PC-3 (cell line): Measurements from ENCODE around the gene ENO1. TPM values are rescaled to one million over a fixed set of nuclear protein-coding genes. Genes with fewer than 3 reads are reported as not detected.

Experiments
- ATAC-seq: fragments of 200-7000 bp; cut with Tn5 transposase; 2 replicates; pipeline ENCODE4 v1.9.1; 2020; ENCODE audit warnings: mild to moderate bottlenecking, moderate library complexity
- BruUV-seq: library from RNA; stranded (reverse); fragments of 400-500 nt; replicated peaks from 2 replicates; lab custom pipeline; 2021; lab: Mats Ljungman, UMichigan
- CTCF ChIA-PET: fragments of 300-600 bp; sonication (Branson Sonifier 250); formaldehyde crosslinking; loops from one replicate; lab custom pipeline; 2022; ENCODE audit warnings: antibody characterized with exemption; lab: Charles Lee
- POLR2A ChIA-PET: fragments of 300-600 bp; sonication (Branson Sonifier 250); formaldehyde crosslinking; loops from one replicate; lab custom pipeline; 2022; ENCODE audit warnings: antibody characterized with exemption; ENCODE audit not compliant: unreplicated experiment; lab: Charles Lee
- DNase-seq: peaks from one replicate; pipeline ENCODE4 v3.0.0-alpha.2; 2015
- H2AFZ ChIP-seq: fragments of 300-600 bp; sonication (generic); 2 replicates; pipeline ENCODE4 v1.6.0; 2016; ENCODE audit warnings: antibody characterized with exemption, low read length
- H3F3A ChIP-seq: fragments of 300-600 bp; sonication (generic); one replicate; pipeline ENCODE4 v1.6.0; 2017; ENCODE audit warnings: antibody characterized with exemption, low read length, control low read depth, mild to moderate bottlenecking; ENCODE audit not compliant: unreplicated experiment
- H3K27ac ChIP-seq: fragments of 300-600 bp; sonication (generic); 2 replicates; pipeline ENCODE4 v1.5.1; 2016; ENCODE audit warnings: mild to moderate bottlenecking, low read length
- H3K27me3 ChIP-seq: fragments of 300-600 bp; sonication (generic); 2 replicates; pipeline ENCODE4 v1.6.1; 2016; ENCODE audit warnings: low read length, mixed read lengths
- H3K36me3 ChIP-seq: fragments of 300-600 bp; sonication (generic); 2 replicates; pipeline ENCODE4 v1.6.1; 2016; ENCODE audit warnings: low read depth, mixed run types, low read length, mixed read lengths
- H3K4me1 ChIP-seq: fragments of 300-600 bp; sonication (generic); 2 replicates; pipeline ENCODE4 v1.5.1; 2016; ENCODE audit warnings: low read length; ENCODE audit not compliant: insufficient read depth
- H3K4me2 ChIP-seq: fragments of 300-600 bp; sonication (generic); 2 replicates; pipeline ENCODE4 v1.6.0; 2016; ENCODE audit warnings: low read length
- H3K4me3 ChIP-seq: fragments of 300-600 bp; sonication (generic); 2 replicates; pipeline ENCODE4 v1.5.1; 2016; ENCODE audit warnings: mild to moderate bottlenecking, low read length, mixed read lengths
- H3K79me2 ChIP-seq: fragments of 300-600 bp; sonication (generic); 2 replicates; pipeline ENCODE4 v1.6.1; 2017; ENCODE audit warnings: low read length, mixed read lengths
- H3K9ac ChIP-seq: fragments of 300-600 bp; sonication (generic); 2 replicates; pipeline ENCODE4 v1.6.0; 2016; ENCODE audit warnings: mild to moderate bottlenecking, low read length
- H3K9me2 ChIP-seq: fragments of 300-600 bp; sonication (generic); replicated peaks from 2 replicates; pipeline ENCODE4 v1.6.1; 2016; ENCODE audit warnings: mixed run types, low read length, mixed read lengths
- H3K9me3 ChIP-seq: fragments of 300-600 bp; sonication (generic); 2 replicates; pipeline ENCODE4 v1.6.1; 2016; ENCODE audit warnings: low read length, mixed read lengths
- H4K20me1 ChIP-seq: fragments of 300-600 bp; sonication (generic); 2 replicates; pipeline ENCODE4 v1.6.1; 2016; ENCODE audit warnings: low read length, mixed read lengths
- EZH2 ChIP-seq: fragments of 300-600 bp; sonication (generic); IDR thresholded peaks from one replicate; pipeline ENCODE4 v1.6.1; 2017; ENCODE audit warnings: antibody characterized with exemption, mild to moderate bottlenecking, low read length; ENCODE audit not compliant: unreplicated experiment
- EZH2phosphoT487 ChIP-seq: fragments of 300-600 bp; sonication (generic); IDR thresholded peaks from 2 replicates; pipeline ENCODE4 v1.6.1; 2018; ENCODE audit warnings: mild to moderate bottlenecking, antibody characterized with exemption, low read length, borderline replicate concordance
- intact Hi-C: fragments of 100-400 bp; cut with micrococcal nuclease; formaldehyde crosslinking; loops from 2 replicates; pipeline ENCODE4 v1.9.0; 2023
- total RNA-seq: library from RNA; depleted of rRNA; stranded (reverse); fragments of >200 nt; gene quantifications from 2 replicates; pipeline ENCODE4 v1.2.3, GENCODE V29; 2014
- TF ChIP-seq, protein P1 (sequence below): fragments of 300-600 bp; sonication (generic); conservative IDR thresholded peaks from 2 replicates; pipeline ENCODE4 v1.5.1; 2017; ENCODE audit warnings: antibody characterized with exemption, low read depth, mild to moderate bottlenecking, low read length

The ENO1 gene
- total RNA-seq, 1 experiment from 2014 or later, result 3,712 TPM

DNA sequence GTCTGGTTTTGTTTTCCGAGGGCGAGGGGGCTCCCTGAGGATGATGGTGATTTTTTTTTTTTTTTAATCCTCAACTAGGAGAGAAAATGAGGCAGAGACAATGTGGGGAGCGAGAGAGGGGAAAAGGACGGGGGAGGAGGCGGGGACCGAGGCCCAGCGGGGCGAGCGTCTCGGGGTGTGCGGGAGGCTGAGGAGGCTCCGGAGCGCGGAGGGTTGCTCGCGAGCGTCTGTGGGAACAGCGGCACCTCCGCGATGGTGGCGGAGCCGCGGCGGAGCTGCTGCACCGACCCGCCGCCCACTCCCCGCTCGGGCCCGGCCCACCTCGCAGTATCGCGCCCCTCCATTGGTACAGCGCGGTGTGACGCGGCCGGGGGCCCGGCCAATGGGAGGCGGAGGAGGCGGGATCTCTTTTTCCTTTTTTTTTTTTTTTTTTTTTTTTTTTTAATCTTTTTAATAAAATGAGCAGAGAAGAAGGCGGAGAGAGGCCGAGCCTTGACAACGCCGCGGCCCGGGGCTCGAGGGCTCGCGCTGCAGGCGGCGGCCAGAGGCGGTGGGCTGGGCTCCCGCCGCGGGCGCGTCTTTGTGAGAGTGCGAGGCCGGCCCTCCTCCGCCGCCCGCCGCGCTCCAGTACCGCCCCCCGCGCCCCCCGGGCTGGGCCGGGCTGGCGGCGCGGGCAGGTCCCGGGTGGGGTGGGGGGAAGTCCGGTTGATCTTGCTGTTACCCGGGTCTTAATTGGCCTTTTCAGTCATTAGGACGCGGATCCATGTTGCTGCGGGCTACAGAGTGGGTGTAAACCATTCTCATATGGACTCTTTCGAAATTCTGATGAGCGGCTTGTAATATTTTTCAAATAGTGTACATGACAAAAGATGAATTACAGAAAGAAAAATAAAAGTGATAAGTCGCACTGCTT is 60.8 kb downstream of the ENO1 start, which contains the start of gene RERE:
RERE (minus strand) TSS at position 229 of the 913 bp plus-strand sequence.
- TF ChIP-seq, protein P1, sequence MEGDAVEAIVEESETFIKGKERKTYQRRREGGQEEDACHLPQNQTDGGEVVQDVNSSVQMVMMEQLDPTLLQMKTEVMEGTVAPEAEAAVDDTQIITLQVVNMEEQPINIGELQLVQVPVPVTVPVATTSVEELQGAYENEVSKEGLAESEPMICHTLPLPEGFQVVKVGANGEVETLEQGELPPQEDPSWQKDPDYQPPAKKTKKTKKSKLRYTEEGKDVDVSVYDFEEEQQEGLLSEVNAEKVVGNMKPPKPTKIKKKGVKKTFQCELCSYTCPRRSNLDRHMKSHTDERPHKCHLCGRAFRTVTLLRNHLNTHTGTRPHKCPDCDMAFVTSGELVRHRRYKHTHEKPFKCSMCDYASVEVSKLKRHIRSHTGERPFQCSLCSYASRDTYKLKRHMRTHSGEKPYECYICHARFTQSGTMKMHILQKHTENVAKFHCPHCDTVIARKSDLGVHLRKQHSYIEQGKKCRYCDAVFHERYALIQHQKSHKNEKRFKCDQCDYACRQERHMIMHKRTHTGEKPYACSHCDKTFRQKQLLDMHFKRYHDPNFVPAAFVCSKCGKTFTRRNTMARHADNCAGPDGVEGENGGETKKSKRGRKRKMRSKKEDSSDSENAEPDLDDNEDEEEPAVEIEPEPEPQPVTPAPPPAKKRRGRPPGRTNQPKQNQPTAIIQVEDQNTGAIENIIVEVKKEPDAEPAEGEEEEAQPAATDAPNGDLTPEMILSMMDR, result no peak
- TF ChIP-seq EZH2 (no peak), EZH2phosphoT487 (no peak)
- H3K9me3 ChIP-seq, result no peaks in the 10 kb centered on the region
- intact Hi-C loops, result loop anchor here (2.0 kb wide), 1 partner anchor 77 kb away; no protein-coding TSS in a partner anchor
- peak within 1 kb of the TSS; percentile 94 for H3K9ac ChIP-seq
- H3K9me2 ChIP-seq, result no peaks in the 10 kb centered on the region
- H3K4me2 ChIP-seq, result peak within 1 kb of the TSS; percentile 90
- POLR2A ChIA-PET, result interaction anchor here (0.6 to 0.7 kb wide), 2 partner anchors 31 to 151 kb away, joined by 3 to 7 read pairs; no protein-coding TSS in a partner anchor
- ATAC-seq (peak; percentile 75), DNase-seq (peak; percentile 95)
- H3K27ac ChIP-seq, result peak within 1 kb of the TSS; percentile 74
- CTCF ChIA-PET, result no interaction called here
- H4K20me1 ChIP-seq, result no peaks in the 10 kb centered on the region
- peak within 1 kb of the TSS; percentile 96 for H3K4me3 ChIP-seq
- H3F3A ChIP-seq, result peaks cover 13% of the 10 kb centered on the region
- H3K27me3 ChIP-seq, result no peaks in the 10 kb centered on the region
- BruUV-seq, result no TSS peak
- peak within 1 kb of the TSS; percentile 82 for H2AFZ ChIP-seq
- H3K79me2 ChIP-seq, result peaks cover 47% of the 10 kb centered on the region
- H3K36me3 ChIP-seq, result no peaks in the 10 kb centered on the region
- peaks cover 55% of the 10 kb centered on the region for H3K4me1 ChIP-seq

DNA sequence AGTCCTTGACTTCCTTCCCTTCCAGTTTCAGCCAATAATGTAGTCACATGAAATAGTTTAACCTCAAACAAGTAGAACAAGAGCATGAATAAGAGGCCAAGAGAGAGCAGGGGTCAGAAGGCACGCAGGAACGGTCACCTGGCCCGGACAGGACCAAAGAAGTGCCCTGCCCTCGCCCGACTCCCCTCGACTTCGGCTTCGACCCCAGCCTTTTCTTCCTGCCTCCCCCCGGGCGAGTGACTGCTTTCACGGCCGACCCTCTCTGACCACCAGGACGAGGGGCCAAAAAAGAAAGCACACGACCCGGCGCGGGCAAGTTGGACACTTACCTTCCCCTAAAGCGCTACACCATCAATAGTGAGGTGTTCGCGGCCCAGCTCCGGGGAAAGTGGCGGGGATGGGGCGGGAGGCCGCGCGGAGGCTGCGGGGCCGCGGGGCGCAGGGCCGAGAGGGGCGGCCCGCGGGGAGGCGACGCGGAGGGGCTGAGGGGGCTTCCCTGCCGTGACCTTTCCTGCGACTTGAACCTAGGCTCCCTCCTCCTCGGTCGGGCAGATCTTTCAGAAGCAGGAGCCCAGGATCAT is 61.6 kb downstream of the ENO1 start:
- Histone ChIP-seq H2AFZ (peak overlapping the region; percentile 76), H3K79me2 (peaks cover 55% of the 10 kb centered on the region), H3K4me1 (peaks cover 49% of the 10 kb centered on the region), H3K27ac (peak overlapping the region; percentile 74), H4K20me1 (no peaks in the 10 kb centered on the region), H3K36me3 (no peaks in the 10 kb centered on the region), H3K9ac (peak overlapping the region; percentile 94), H3K9me3 (no peaks in the 10 kb centered on the region), H3F3A (peaks cover 10% of the 10 kb centered on the region), H3K27me3 (no peaks in the 10 kb centered on the region), H3K9me2 (no peaks in the 10 kb centered on the region), H3K4me3 (peak overlapping the region; percentile 96), H3K4me2 (peak overlapping the region; percentile 90)
- ATAC-seq, result peak; percentile 32
- ChIA-PET POLR2A (interaction anchor here (0.6 kb wide), 1 partner anchor 9 kb away, joined by 3 read pairs; no protein-coding TSS in a partner anchor), CTCF (no interaction called here)
- peak; percentile 17 for DNase-seq
- BruUV-seq, result no TSS peak
- TF ChIP-seq EZH2 (no peak), EZH2phosphoT487 (no peak)
- TF ChIP-seq, protein P1, result no peak
- intact Hi-C loops, result loop anchor here (2.0 kb wide), 1 partner anchor 76 kb away; no protein-coding TSS in a partner anchor
